DMS 273 (cell line): ENCODE measurements around the gene POLR2L.

Source experiments
- DNase-seq: peaks from one replicate; lab custom pipeline; 2025; ENCODE audit not compliant: unreplicated experiment; lab: John Stamatoyannopoulos, UW

POLR2L gene

GRCh38 chr11:797296-798092 is 44.8 kb downstream of the POLR2L start:
- DNase-seq = peak; percentile 93

- DNase-seq = no peak
Observed at GRCh38 chr11:796565-797295, 45.6 kb downstream of the POLR2L start.

DNA sequence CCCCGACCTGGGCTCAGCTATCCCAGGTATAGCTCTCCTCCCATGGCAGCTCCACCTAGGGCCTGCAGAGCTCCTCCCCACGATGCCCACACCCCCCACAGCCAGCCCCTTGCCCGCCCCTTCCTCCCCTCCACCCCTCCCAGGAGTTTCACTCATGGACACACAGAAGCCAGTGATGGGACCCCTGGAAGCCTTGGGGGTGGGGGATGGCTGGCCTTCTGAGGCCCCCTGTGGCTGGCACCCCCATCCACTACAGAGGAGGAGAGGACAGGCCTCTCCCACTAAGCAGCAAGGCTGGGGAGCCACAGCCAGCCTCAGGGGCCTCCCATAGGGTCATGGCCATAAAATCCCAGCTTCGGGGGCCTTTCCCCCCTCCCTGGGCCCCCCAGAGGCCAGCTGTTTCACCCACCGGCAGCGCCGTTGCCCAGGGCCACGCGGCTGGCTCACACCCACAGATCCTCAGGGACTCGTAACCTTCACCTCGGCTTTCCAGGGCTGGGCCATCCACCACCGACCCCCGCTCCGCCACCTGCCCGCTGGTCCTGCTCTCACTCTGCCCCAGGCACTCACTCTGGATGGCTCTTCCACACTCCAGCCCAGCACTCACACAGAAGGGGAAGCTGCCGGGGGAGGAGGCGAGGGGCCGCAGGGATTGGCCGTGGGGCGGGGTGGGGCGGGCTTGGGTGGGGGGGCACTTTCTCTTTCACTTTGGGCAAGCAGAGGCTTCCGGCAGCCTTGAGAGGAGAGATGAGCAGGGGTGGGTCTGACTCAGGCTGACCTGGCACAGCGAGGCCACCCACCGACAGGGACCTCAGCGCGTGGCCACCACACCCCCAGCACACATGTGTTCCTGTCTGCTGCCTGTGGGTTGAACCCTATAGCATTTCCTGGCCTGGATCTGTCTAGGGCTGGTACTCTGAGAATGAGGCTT is 46.4 kb downstream of the POLR2L start:
- DNase-seq = peak; percentile 89

- DNase-seq = peak; percentile 81
Observed at GRCh38 chr11:794766-795633, 47.3 kb downstream of the POLR2L start.

DNA sequence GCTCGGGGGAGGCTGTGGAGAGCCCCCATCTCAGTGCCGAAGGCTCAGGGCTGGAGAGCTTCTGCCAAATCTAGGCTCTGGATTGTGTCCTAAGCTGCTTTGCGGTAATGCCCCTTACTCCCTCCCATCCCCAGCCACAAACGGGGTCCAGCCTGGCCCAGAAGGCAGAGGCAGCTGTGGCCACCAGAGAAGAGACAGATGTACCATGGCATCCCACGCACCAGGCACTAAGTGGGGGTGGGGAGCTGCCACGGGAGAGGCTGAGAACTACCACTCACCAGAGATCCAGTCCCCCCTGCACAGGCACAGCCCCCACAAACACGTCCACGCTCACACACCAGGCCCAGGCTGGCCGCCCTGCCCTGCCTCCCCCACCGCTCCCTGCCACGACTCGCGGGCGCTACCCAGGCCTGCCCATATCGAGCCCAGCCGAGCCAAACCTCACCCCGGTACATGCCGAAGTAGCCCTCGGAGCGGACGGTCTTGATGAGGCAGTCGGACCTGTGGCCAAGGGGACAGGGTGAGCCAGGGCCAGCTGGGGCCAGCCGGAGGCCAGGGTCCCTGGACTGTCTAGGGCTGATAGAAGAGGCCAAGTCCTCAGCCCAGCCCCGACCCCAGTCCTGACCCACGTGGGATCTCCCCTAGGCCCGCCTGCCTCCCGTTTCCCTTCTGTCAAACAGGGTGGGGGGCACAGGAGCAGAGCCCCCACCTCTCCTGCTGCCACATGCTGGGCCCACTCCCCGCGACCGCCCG is 48.1 kb downstream of the POLR2L start:
- DNase-seq = peak; percentile 67

DNA sequence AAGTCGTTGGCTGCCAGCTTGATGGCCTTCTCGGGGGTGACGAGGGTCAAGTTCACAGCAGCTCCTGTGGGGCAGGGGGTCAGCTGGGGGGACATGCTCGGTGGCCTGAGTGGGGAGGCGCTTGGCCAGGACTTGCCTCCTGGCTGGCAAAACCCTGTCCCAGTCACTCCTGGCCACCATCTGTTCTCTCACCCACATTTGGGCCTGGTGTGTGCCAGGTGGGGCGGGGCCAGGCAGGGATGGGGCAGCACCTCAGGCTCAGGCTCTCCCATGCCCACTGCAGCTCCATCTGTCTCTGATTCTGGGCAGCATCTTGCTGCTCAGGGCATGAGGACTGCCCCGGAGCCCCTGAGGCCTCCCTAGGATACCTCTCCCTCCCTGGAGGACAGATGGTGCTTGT is 48.8 kb downstream of the POLR2L start:
- DNase-seq = peak; percentile 95

GRCh38 chr11:792873-793272 is 49.5 kb downstream of the POLR2L start:
- no peak for DNase-seq

DNA sequence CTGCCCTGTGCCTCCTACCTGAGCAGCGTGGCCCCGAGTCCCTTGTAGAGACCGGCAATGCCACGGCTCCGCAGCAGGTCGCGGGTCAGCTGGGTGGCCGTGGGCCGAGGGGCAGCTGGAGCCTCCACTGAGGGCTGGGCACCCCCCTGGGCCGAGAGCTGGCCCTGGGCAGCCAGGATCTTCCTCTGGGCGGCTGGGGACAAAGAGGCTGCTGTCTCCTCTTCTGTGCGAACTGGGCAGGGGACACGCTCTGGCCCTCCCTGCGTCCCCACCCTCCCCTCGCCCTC is 49.9 kb downstream of the POLR2L start:
- DNase-seq = no peak

GRCh38 chr11:791658-792534 is 50.4 kb downstream of the POLR2L start:
- no peak for DNase-seq

DNA sequence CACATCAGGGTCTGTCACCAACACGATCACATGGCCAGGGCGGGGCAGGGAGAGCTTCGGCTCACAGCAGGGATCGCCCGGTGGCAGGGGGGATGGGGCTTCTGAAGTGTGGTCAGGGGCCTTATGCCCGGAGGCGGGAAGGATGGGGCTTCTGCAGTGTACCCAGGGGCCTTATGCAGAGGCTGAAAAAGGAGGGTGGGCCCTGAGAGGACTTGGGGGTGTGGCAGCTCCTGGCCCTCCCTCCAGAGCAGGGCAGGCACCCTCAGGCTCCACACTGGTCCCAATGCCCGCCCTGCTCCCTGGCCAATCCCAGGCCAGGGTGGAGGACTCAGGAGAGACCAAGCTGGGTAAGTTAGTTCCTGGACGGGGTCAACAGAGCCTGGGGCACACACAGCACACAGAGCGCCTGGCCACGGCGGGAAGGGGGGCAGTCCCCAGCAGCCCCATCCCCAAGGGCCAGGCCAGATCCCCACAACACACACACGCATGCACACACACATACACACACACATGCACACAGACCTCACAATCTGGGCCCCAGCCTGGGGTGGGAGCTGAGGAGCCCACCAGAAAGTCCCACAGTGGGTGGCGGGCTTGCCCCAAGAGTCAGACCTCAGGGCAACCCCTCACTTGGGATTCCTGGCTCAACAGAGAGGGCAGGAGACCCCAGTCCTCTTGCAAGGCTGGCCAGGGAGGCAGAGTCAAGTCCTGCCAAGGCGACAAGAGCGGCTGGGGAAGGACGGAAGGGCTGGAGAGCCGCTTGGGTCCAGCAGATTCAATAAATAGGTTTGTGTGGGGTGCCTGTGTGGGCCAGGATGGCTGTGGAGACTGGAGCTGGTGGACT is 51.4 kb downstream of the POLR2L start:
- peak; percentile 79 for DNase-seq

DNA sequence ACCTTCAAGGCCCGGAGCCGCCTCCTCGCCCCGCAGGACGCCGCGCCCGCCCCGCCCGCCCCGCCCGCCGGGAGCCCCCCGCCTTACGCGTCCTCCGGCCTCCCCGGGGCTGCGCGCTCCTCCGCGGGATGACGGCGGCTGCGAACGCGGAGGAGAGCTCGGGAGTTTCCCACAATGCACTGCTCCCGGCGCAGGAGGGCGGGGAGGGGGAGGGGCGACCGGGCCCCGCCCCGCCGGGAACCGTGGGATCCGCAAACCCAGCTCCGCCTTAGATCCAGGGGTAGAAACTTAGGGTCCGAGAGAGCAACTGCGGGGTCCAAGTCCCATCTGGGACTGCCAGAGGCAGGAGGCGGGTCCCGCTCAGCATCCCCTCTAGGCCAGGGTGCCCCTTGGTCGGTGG is 52.4 kb downstream of the POLR2L start, which contains the start of gene CEND1:
TSS of gene CEND1 (minus strand) at position 148 of the 400 bp plus-strand sequence. CDS start 1,514 bp downstream, outside the sequence.
- DNase-seq = peak; percentile 81
